Panc1 (cell line): ENCODE results near the gene GFI1B. TPM values are rescaled to one million over a fixed set of nuclear protein-coding genes. Genes with fewer than 3 reads are reported as not detected.

ENCODE experiments used
- ATAC-seq: fragments of 200-7000 bp; cut with Tn5 transposase; 2 replicates; pipeline ENCODE4 v1.9.1; 2020; ENCODE audit warnings: mild to moderate bottlenecking, moderate library complexity
- BruUV-seq: library from RNA; stranded (reverse); fragments of 400-500 nt; replicated peaks from 2 replicates; lab custom pipeline; 2021; lab: Mats Ljungman, UMichigan
- CTCF ChIA-PET: fragments of 300-600 bp; sonication (Branson Sonifier 250); formaldehyde crosslinking; loops from one replicate; lab custom pipeline; 2022; ENCODE audit warnings: antibody characterized with exemption; lab: Charles Lee
- POLR2A ChIA-PET: fragments of 300-600 bp; sonication (Branson Sonifier 250); formaldehyde crosslinking; loops from one replicate; lab custom pipeline; 2022; ENCODE audit warnings: antibody characterized with exemption; lab: Charles Lee
- DNase-seq: peaks from one replicate; pipeline ENCODE4 v3.0.0-alpha.2; 2010; ENCODE audit warnings: low read depth, low spot score
- H3K27ac ChIP-seq: 2 replicates; pipeline ENCODE4 v1.5.1; 2011; ENCODE audit warnings: mild to moderate bottlenecking, low read length, inconsistent platforms
- H3K27me3 ChIP-seq: fragments of 200-500 bp; sonication (Bioruptor generic); 2 replicates; pipeline ENCODE4 v1.6.0; 2014; ENCODE audit warnings: low read length, inconsistent platforms; ENCODE audit not compliant: control insufficient read depth, insufficient read depth
- H3K36me3 ChIP-seq: fragments of 200-500 bp; sonication (Bioruptor generic); 2 replicates; pipeline ENCODE4 v1.5.1; 2014; ENCODE audit warnings: inconsistent platforms, mild to moderate bottlenecking, low read length, moderate library complexity; ENCODE audit not compliant: control insufficient read depth, insufficient read depth
- H3K4me1 ChIP-seq: 2 replicates; pipeline ENCODE4 v1.5.1; 2011; ENCODE audit warnings: inconsistent platforms, mild to moderate bottlenecking, low read length, moderate library complexity; ENCODE audit not compliant: control insufficient read depth, insufficient read depth
- H3K4me3 ChIP-seq, 2 experiments: 2 replicates each; pipeline ENCODE4 v1.5.1; 2011 to 2012; ENCODE audit warnings: low read depth in 2 of 2, low read length in 2 of 2, mild to moderate bottlenecking in 2 of 2, inconsistent platforms in 1 of 2, moderate library complexity in 1 of 2
- H3K9me3 ChIP-seq: fragments of 200-500 bp; sonication (Bioruptor generic); 2 replicates; pipeline ENCODE4 v1.5.1; 2014; ENCODE audit warnings: low read depth, mild to moderate bottlenecking, inconsistent platforms, low read length, moderate library complexity; ENCODE audit not compliant: control insufficient read depth, insufficient read depth
- CTCF ChIP-seq: fragments of 450-650 bp; IDR thresholded peaks from 2 replicates; pipeline ENCODE4 v1.5.1; 2017; ENCODE audit warnings: mild to moderate bottlenecking
- POLR2AphosphoS5 ChIP-seq: IDR thresholded peaks from 2 replicates; pipeline ENCODE4 v1.6.1; 2012; ENCODE audit warnings: mild to moderate bottlenecking, low read depth, low read length, moderate library complexity
- REST ChIP-seq, 2 experiments: IDR thresholded peaks; 2 replicates each; pipeline ENCODE4 v1.6.1; 2011 to 2012; ENCODE audit warnings: low read depth in 2 of 2, control low read depth in 1 of 2, low read length in 1 of 2, mild to moderate bottlenecking in 1 of 2, moderate library complexity in 1 of 2; ENCODE audit not compliant: insufficient read depth in 1 of 2
- SIN3A ChIP-seq: IDR thresholded peaks from 2 replicates; pipeline ENCODE4 v1.6.1; 2012; ENCODE audit warnings: low read depth, mild to moderate bottlenecking, low read length, moderate library complexity, borderline replicate concordance; ENCODE audit not compliant: insufficient read depth
- TCF7L2 ChIP-seq: IDR thresholded peaks from 2 replicates; pipeline ENCODE4 v1.6.1; 2011; ENCODE audit warnings: mild to moderate bottlenecking, low read depth, low read length, inconsistent platforms
- in situ Hi-C: cut with HindIII; loops from 2 replicates; pipeline ENCODE4 v1.10.0; 2016; ENCODE audit warnings: low sequenced_read_pairs, low pct_unique_long_range_greater_than_20kb
- intact Hi-C: fragments of 100-400 bp; cut with micrococcal nuclease; formaldehyde crosslinking; loops from one replicate; pipeline ENCODE4 v1.10.0; 2022; ENCODE audit not compliant: unreplicated experiment
- total RNA-seq: library from RNA; stranded (reverse); gene quantifications from one replicate; pipeline ENCODE4 v1.2.1, GENCODE V29; 2021; ENCODE audit not compliant: unreplicated experiment

GFI1B gene
- total RNA-seq, 1 experiment from 2014 or later, result 0.08 TPM

GRCh38 chr9:133035669-133036068, 57.2 kb downstream of the GFI1B start:
- ATAC-seq, result no peak
- no peak for DNase-seq
- POLR2A ChIA-PET, result no interaction called here
- intact Hi-C loops (no loop called here), in situ Hi-C loops (no loop called here)
- Histone ChIP-seq H3K27me3 (no peaks in the 10 kb centered on the region), H3K36me3 (peaks cover 2% of the 10 kb centered on the region; the same call in 1 of the 2 replicates), H3K4me1 (no peaks in the 10 kb centered on the region), H3K4me3 (no peak overlapping the region), H3K27ac (no peak overlapping the region), H3K9me3 (no peaks in the 10 kb centered on the region)
- CTCF ChIA-PET, result interaction anchor here (0.5 kb wide), 1 partner anchor 40 kb away, joined by 4 read pairs; no protein-coding TSS in a partner anchor
- TF ChIP-seq SIN3A (no peak), POLR2AphosphoS5 (no peak), TCF7L2 (no peak), REST (IDR thresholded peaks at IDR 0.05; ENCODE audit: insufficient read depth in 1 of 2, low read depth in 2 of 2, low read length in 1 of 2) (no peak)
- no TSS peak for BruUV-seq

GRCh38 chr9:133037775-133038515, 59.5 kb downstream of the GFI1B start:
- CTCF ChIA-PET, result no interaction called here
- ATAC-seq, result no peak

More at GRCh38 chr9:133037775-133038515, 59.5 kb downstream of the GFI1B start:
- TF ChIP-seq SIN3A (no peak), TCF7L2 (no peak), POLR2AphosphoS5 (no peak), REST (IDR thresholded peaks at IDR 0.05; ENCODE audit: insufficient read depth in 1 of 2, low read depth in 2 of 2, low read length in 1 of 2) (no peak), CTCF (no peak)
- DNase-seq, result no peak
- no peaks in the 10 kb centered on the region for H3K9me3 ChIP-seq
- H3K4me1 ChIP-seq, result no peaks in the 10 kb centered on the region
- in situ Hi-C loops (no loop called here), intact Hi-C loops (no loop called here)
- no peak overlapping the region for H3K27ac ChIP-seq
- POLR2A ChIA-PET, result no interaction called here
- BruUV-seq, result no TSS peak
- H3K27me3 ChIP-seq, result no peaks in the 10 kb centered on the region
- H3K36me3 ChIP-seq, result peaks cover 2% of the 10 kb centered on the region; the same call in 1 of the 2 replicates
- H3K4me3 ChIP-seq, result no peak overlapping the region
